SH-SY5Y (cell line): ENCODE measurements around the gene TAF6.

Experiments
- GATA2 ChIP-seq: IDR thresholded peaks from 2 replicates; pipeline ENCODE4 v1.6.1; 2011; ENCODE audit warnings: mild to moderate bottlenecking, low read depth, low read length
- GATA3 ChIP-seq: IDR thresholded peaks from 2 replicates; pipeline ENCODE4 v1.6.1; 2011; ENCODE audit warnings: low read depth, mild to moderate bottlenecking, low read length, moderate library complexity

TAF6 gene

GRCh38 chr7:100088095-100088620 is 31.0 kb downstream of the TAF6 start:
- TF ChIP-seq GATA3 (no peak), GATA2 (no peak)

GRCh38 chr7:100087055-100087750 is 32.0 kb downstream of the TAF6 start:
- TF ChIP-seq GATA3 (no peak), GATA2 (no peak)

- TF ChIP-seq GATA2 (no peak), GATA3 (no peak)
Measured at GRCh38 chr7:100085515-100085914, 33.6 kb downstream of the TAF6 start.

GRCh38 chr7:100082978-100083377 is 36.2 kb downstream of the TAF6 start:
- TF ChIP-seq GATA2 (no peak), GATA3 (no peak)

- TF ChIP-seq GATA3, result no peak
- no peak; the same call in 1 of the 2 replicates for TF ChIP-seq GATA2
Measured at GRCh38 chr7:100081535-100082102, 37.5 kb downstream of the TAF6 start, which contains the start of gene ZNF3. Gene ZNF3, minus strand, starts transcription at chr7:100081723. Its CDS starts 4,366 bp downstream, at chr7:100077357.

GRCh38 chr7:100080907-100081534 is 38.1 kb downstream of the TAF6 start:
- no peak for TF ChIP-seq GATA2
- TF ChIP-seq GATA3, result no peak

GRCh38 chr7:100079024-100079560 is 40.1 kb downstream of the TAF6 start:
- TF ChIP-seq GATA3 (no peak), GATA2 (no peak)

- TF ChIP-seq GATA3 (no peak), GATA2 (no peak)
Measured at GRCh38 chr7:100077205-100077604, 42.0 kb downstream of the TAF6 start.

GRCh38 chr7:100075418-100075817 is 43.7 kb downstream of the TAF6 start:
- no peak for TF ChIP-seq GATA3
- TF ChIP-seq GATA2, result no peak

GRCh38 chr7:100074841-100075240 is 44.3 kb downstream of the TAF6 start:
- TF ChIP-seq GATA2, result no peak
- no peak for TF ChIP-seq GATA3

- TF ChIP-seq GATA2 (no peak), GATA3 (no peak)
Measured at GRCh38 chr7:100072462-100072861, 46.7 kb downstream of the TAF6 start.

GRCh38 chr7:100071018-100071723 is 48.0 kb downstream of the TAF6 start:
- no peak for TF ChIP-seq GATA3
- TF ChIP-seq GATA2, result no peak

GRCh38 chr7:100069991-100070390 is 49.2 kb downstream of the TAF6 start:
- TF ChIP-seq GATA2, result no peak

- TF ChIP-seq GATA3 (no peak), GATA2 (no peak)
Measured at GRCh38 chr7:100066953-100067352, 52.2 kb downstream of the TAF6 start.

- TF ChIP-seq GATA3, result no peak
- peak; percentile 63; the same call in 1 of the 2 replicates for TF ChIP-seq GATA2
Measured at GRCh38 chr7:100065452-100066186, 53.5 kb downstream of the TAF6 start.
